Endodermal cell (in vitro differentiated cells): ENCODE data around the gene MRE11. TPM values are rescaled to one million over a fixed set of nuclear protein-coding genes. Genes with fewer than 3 reads are reported as not detected.

Experiments used
- DNase-seq: peaks from one replicate; pipeline ENCODE4 v3.0.0-alpha.2; 2017
- H3K27ac ChIP-seq: 2 replicates; pipeline ENCODE4 v1.5.1; 2013; ENCODE audit warnings: mild to moderate bottlenecking, low read depth, low read length, moderate library complexity
- H3K27me3 ChIP-seq: 2 replicates; pipeline ENCODE4 v1.6.1; 2013; ENCODE audit warnings: mild to moderate bottlenecking, low read length, moderate library complexity; ENCODE audit not compliant: insufficient read depth, control insufficient read depth, poor library complexity, severe bottlenecking
- H3K36me3 ChIP-seq: 2 replicates; pipeline ENCODE4 v1.7.0; 2013; ENCODE audit warnings: mild to moderate bottlenecking, low read length, moderate library complexity; ENCODE audit not compliant: control insufficient read depth, insufficient read depth
- H3K4me1 ChIP-seq: one replicate; pipeline ENCODE4 v1.7.0; 2013; ENCODE audit warnings: low read length; ENCODE audit not compliant: control insufficient read depth, insufficient read depth
- H3K4me3 ChIP-seq: 2 replicates; pipeline ENCODE4 v1.5.1; 2013; ENCODE audit warnings: mild to moderate bottlenecking, low read length, moderate library complexity
- H3K9ac ChIP-seq: 2 replicates; pipeline ENCODE4 v1.6.1; 2013; ENCODE audit warnings: mild to moderate bottlenecking, low read length, moderate library complexity; ENCODE audit not compliant: poor library complexity, severe bottlenecking; ENCODE audit errors: extremely low read depth
- H3K9me3 ChIP-seq: 2 replicates; pipeline ENCODE4 v1.6.1; 2013; ENCODE audit warnings: mild to moderate bottlenecking, low read length, moderate library complexity; ENCODE audit not compliant: control insufficient read depth
- H3K27ac Mint-ChIP-seq: 2 replicates; pipeline ENCODE4 v1.8.0; 2020; ENCODE audit warnings: mixed read lengths
- H3K27me3 Mint-ChIP-seq: 2 replicates; pipeline ENCODE4 v1.8.0; 2021; ENCODE audit warnings: mild to moderate bottlenecking, mixed read lengths; ENCODE audit not compliant: insufficient read depth
- H3K36me3 Mint-ChIP-seq: 2 replicates; pipeline ENCODE4 v1.8.0; 2020; ENCODE audit warnings: low read depth, mixed read lengths
- H3K4me1 Mint-ChIP-seq: 2 replicates; pipeline ENCODE4 v1.8.0; 2020; ENCODE audit warnings: mixed read lengths
- H3K4me3 Mint-ChIP-seq: 2 replicates; pipeline ENCODE4 v1.8.0; 2020; ENCODE audit warnings: mild to moderate bottlenecking, moderate library complexity, mixed read lengths
- H3K9me3 Mint-ChIP-seq: 2 replicates; pipeline ENCODE4 v1.8.0; 2020; ENCODE audit warnings: mild to moderate bottlenecking, mixed read lengths
- WGBS, 2 experiments: methylation state at CpG; one replicate each; pipeline versions ENCODE4 v1.1.5 to v1.1.7; 2013; ENCODE audit warnings: missing lambda C conversion rate in 2 of 2, mixed read lengths in 1 of 2; ENCODE audit not compliant: insufficient coverage in 1 of 2, insufficient read length in 1 of 2; 5-methylcytosine and 5-hydroxymethylcytosine counted together
- total RNA-seq, 2 donors: library from RNA; stranded (reverse); fragmentation: NEBNext Ultra II Directional in 1 of 2; extraction: Animal tissue kit (Norgen Biotek cat#: 25700) in 1 of 2; gene quantifications; 2 replicates in 1 of 2; 3 replicates in 1 of 2; pipeline ENCODE4 v1.2.1, GENCODE V29; 2021
- TF ChIP-seq, protein P1 (sequence below): fragments of 200-600 bp; sonication (generic); conservative IDR thresholded peaks from 2 replicates; pipeline ENCODE4 v1.5.0; 2021; ENCODE audit warnings: antibody characterized with exemption, mild to moderate bottlenecking

The MRE11 gene
- total RNA-seq, 2 donors from 2014 or later: 38.1 to 43.5 TPM

DNA sequence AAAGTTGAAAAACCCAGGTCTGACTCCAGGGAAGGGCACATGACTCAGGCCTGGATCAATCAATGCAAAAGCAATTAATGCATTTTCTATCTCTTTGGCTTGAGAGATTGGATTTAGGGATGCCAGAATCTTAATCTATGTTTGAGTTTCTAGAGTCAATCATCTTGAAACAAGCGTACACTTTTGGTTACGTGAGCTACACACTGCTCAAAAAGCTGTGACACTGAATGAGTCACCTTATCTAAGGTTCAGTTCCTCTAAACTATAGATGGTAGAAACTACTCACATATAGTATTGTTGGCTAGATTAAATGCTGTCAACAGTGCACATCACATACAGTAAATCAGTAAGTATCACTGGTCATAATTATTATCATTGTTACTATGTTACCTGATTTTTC, 24.2 kb downstream of the MRE11 start:
- 93% methylated on average over 2 of the region's 2 CpGs; no CpG with 5 or more reads in 1 of the 2 experiments for WGBS, 2 experiments
- H3K36me3 Mint-ChIP-seq: peaks cover 17% of the 10 kb centered on the region
- DNase-seq: no peak
- H3K9me3 Mint-ChIP-seq: no peaks in the 10 kb centered on the region
- H3K27me3 ChIP-seq: no peaks in the 10 kb centered on the region
- H3K4me1 ChIP-seq: peaks cover 3% of the 10 kb centered on the region
- TF ChIP-seq, protein P1, sequence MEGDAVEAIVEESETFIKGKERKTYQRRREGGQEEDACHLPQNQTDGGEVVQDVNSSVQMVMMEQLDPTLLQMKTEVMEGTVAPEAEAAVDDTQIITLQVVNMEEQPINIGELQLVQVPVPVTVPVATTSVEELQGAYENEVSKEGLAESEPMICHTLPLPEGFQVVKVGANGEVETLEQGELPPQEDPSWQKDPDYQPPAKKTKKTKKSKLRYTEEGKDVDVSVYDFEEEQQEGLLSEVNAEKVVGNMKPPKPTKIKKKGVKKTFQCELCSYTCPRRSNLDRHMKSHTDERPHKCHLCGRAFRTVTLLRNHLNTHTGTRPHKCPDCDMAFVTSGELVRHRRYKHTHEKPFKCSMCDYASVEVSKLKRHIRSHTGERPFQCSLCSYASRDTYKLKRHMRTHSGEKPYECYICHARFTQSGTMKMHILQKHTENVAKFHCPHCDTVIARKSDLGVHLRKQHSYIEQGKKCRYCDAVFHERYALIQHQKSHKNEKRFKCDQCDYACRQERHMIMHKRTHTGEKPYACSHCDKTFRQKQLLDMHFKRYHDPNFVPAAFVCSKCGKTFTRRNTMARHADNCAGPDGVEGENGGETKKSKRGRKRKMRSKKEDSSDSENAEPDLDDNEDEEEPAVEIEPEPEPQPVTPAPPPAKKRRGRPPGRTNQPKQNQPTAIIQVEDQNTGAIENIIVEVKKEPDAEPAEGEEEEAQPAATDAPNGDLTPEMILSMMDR: no peak
- H3K9me3 ChIP-seq: no peaks in the 10 kb centered on the region
- no peak overlapping the region for H3K4me3 Mint-ChIP-seq
- peaks cover 51% of the 10 kb centered on the region for H3K36me3 ChIP-seq
- no peak overlapping the region for H3K4me3 ChIP-seq
- peaks cover 3% of the 10 kb centered on the region for H3K4me1 Mint-ChIP-seq
- H3K27ac ChIP-seq: no peak overlapping the region
- no peaks in the 10 kb centered on the region for H3K27me3 Mint-ChIP-seq
- no peak overlapping the region for H3K27ac Mint-ChIP-seq
- H3K9ac ChIP-seq: no peak overlapping the region

DNA sequence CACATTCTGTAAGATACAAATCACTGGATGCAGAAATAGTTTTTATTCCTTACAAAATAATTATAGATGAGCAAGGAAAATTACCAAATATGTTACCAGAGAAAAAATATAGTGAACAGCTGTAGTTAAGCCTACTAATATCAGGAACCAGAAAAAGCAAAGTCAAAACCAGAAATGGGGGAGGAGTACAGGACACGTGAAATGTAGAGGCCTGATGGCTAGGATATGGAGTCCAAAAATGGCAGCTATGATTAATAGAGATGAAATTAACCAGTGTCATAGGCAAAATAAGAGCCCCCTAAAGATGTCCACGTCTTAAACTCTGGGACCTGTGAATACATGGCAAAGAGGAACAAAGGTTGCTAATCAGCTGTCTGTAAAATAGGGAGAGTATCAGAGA, 34.1 kb downstream of the MRE11 start:
- Mint-ChIP-seq H3K9me3 (peaks cover 4% of the 10 kb centered on the region), H3K4me1 (peaks cover 6% of the 10 kb centered on the region), H3K27ac (no peak overlapping the region), H3K4me3 (no peak overlapping the region), H3K27me3 (no peaks in the 10 kb centered on the region), H3K36me3 (peaks cover 49% of the 10 kb centered on the region)
- no peak overlapping the region for H3K9ac ChIP-seq
- H3K36me3 ChIP-seq: peaks cover 29% of the 10 kb centered on the region
- no peak overlapping the region for H3K27ac ChIP-seq
- no peaks in the 10 kb centered on the region for H3K4me1 ChIP-seq
- no peaks in the 10 kb centered on the region for H3K27me3 ChIP-seq
- TF ChIP-seq, protein P1: no peak
- no peak for DNase-seq
- 91 to 92% methylated on average over 2 of the region's 2 CpGs for WGBS, 2 experiments
- no peaks in the 10 kb centered on the region for H3K9me3 ChIP-seq
- no peak overlapping the region for H3K4me3 ChIP-seq

DNA sequence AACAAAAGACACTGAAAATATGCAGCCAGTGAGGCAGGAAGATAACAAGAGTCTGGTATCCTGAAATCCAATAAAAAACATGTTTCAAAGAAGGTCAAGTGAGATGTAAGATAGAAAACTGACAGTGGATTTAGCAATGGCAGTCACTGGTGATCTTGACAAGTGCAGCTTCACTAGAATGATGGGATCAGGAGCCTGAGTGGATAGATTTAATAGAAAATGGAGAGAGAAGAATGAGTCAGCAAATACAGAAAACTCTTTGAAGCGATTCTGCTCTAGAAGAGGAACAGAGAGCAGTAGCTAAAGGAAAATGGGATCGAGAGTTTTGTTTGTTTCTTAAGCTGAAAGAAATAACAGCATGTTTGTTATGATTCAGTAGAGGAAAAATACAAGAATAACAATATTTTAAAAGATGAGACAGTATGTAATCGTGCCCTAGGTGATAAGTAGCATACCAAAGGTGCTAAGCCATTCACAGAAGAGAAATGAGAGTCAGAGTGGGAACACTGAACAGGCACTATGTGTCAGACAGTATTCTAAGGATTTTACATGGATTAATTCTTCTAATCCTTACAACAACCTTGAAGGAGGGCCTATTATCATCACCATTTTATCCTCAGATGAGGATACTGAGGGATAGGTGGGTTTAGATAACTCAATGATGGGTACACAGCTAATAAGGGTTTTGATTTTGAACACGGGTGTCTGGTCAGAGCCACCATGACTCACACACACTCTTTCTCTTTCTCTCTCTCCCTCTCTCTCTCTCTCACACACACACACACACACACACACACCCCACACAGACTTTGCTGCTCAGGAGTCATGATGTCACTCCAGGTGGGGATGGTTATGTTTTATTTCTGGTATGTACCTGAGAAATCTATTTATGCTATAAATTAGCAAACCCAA, 36.3 kb downstream of the MRE11 start:
- WGBS, 2 experiments: 79 to 90% methylated on average over 2 to 4 of the region's 4 CpGs
- Histone ChIP-seq H3K27ac (no peak overlapping the region), H3K36me3 (peaks cover 32% of the 10 kb centered on the region), H3K27me3 (no peaks in the 10 kb centered on the region), H3K9ac (no peak overlapping the region), H3K4me3 (no peak overlapping the region), H3K4me1 (no peaks in the 10 kb centered on the region), H3K9me3 (peaks cover 6% of the 10 kb centered on the region)
- H3K27me3 Mint-ChIP-seq: no peaks in the 10 kb centered on the region
- H3K4me1 Mint-ChIP-seq: peaks cover 6% of the 10 kb centered on the region
- H3K4me3 Mint-ChIP-seq: no peak overlapping the region
- TF ChIP-seq, protein P1: no peak
- no peak for DNase-seq
- no peaks in the 10 kb centered on the region for H3K9me3 Mint-ChIP-seq
- no peak overlapping the region for H3K27ac Mint-ChIP-seq
- H3K36me3 Mint-ChIP-seq: peaks cover 40% of the 10 kb centered on the region
